K562 (cell line): ENCODE measurements around the gene GXYLT2. TPM values are rescaled to one million over a fixed set of nuclear protein-coding genes. Genes with fewer than 3 reads are reported as not detected.

Source experiments
- ATF6 ChIP-seq: sonication (generic); formaldehyde crosslinking; IDR thresholded peaks from 2 replicates; pipeline ENCODE4 v1.4.0; 2020; ENCODE audit warnings: mild to moderate bottlenecking, missing genetic modification reagents
- BCOR ChIP-seq: fragments of 450-650 bp; IDR thresholded peaks from 2 replicates; pipeline ENCODE4 v1.6.1; 2016
- CAMTA2 ChIP-seq: fragments of 250-450 bp; sonication (Bioruptor Pico); conservative IDR thresholded peaks from 2 replicates; pipeline ENCODE4 v1.5.1; 2022
- CEBPG ChIP-seq, 3 experiments: fragments of 200-800 bp in 1 of 3; sonication (Bioruptor generic) in 1 of 3; sonication (generic) in 1 of 3; formaldehyde crosslinking in 1 of 3; IDR thresholded peaks in 2 of 3; conservative IDR thresholded peaks in 1 of 3; 2 replicates each; pipeline versions ENCODE4 v1.6.1 to v1.8.0; 2016 to 2022; ENCODE audit warnings: missing compliant biosample characterization in 2 of 3, missing genetic modification characterization in 2 of 3, mild to moderate bottlenecking in 1 of 3, missing genetic modification reagents in 1 of 3
- CTBP1 ChIP-seq: fragments of 450-650 bp; IDR thresholded peaks from 2 replicates; pipeline ENCODE4 v1.6.1; 2016; ENCODE audit warnings: borderline replicate concordance
- EP400 ChIP-seq: fragments of 450-650 bp; IDR thresholded peaks from 2 replicates; pipeline ENCODE4 v1.6.1; 2017; ENCODE audit warnings: antibody characterized with exemption, mild to moderate bottlenecking, moderate library complexity
- ETV5 ChIP-seq: sonication (generic); formaldehyde crosslinking; IDR thresholded peaks from 2 replicates; pipeline ENCODE4 v1.4.0; 2020; ENCODE audit warnings: low read depth, mild to moderate bottlenecking, missing genetic modification reagents
- HDAC6 ChIP-seq: IDR thresholded peaks from 2 replicates; pipeline ENCODE4 v1.6.1; 2012; ENCODE audit warnings: low read depth, mild to moderate bottlenecking, control low read depth, inconsistent platforms, low read length, moderate library complexity
- HNRNPK ChIP-seq: fragments of 200-400 bp; formaldehyde crosslinking; IDR thresholded peaks from one replicate; pipeline ENCODE4 v1.6.1; 2018; ENCODE audit warnings: mild to moderate bottlenecking, low read depth, low read length; ENCODE audit not compliant: poor library complexity, severe bottlenecking
- HOXB6 ChIP-seq: fragments of 250-450 bp; sonication (Bioruptor Pico); IDR thresholded peaks from 2 replicates; pipeline ENCODE4 v1.5.1; 2022; ENCODE audit warnings: mild to moderate bottlenecking, borderline replicate concordance
- KDM5B ChIP-seq: fragments of 200-600 bp; sonication (generic); IDR thresholded peaks from 2 replicates; pipeline ENCODE4 v1.6.1; 2012; ENCODE audit warnings: low read depth, mild to moderate bottlenecking, moderate library complexity, low read length, control low read depth, inconsistent platforms; ENCODE audit not compliant: insufficient replicate concordance
- KLF16 ChIP-seq: IDR thresholded peaks from 2 replicates; pipeline ENCODE4 v1.6.1; 2016; ENCODE audit warnings: antibody characterized with exemption
- MCM3 ChIP-seq: fragments of 450-650 bp; IDR thresholded peaks from 2 replicates; pipeline ENCODE4 v1.6.1; 2016
- NCOA2 ChIP-seq, 2 experiments: fragments of 450-650 bp; IDR thresholded peaks; 2 replicates each; pipeline ENCODE4 v1.6.1; 2018; ENCODE audit warnings: mild to moderate bottlenecking in 2 of 2, moderate library complexity in 1 of 2; ENCODE audit not compliant: partially characterized antibody in 2 of 2
- SMARCE1 ChIP-seq: fragments of 450-650 bp; IDR thresholded peaks from 2 replicates; pipeline ENCODE4 v1.7.1; 2016; ENCODE audit warnings: mild to moderate bottlenecking
- SRSF3 ChIP-seq: fragments of 200-400 bp; formaldehyde crosslinking; IDR thresholded peaks from 2 replicates; pipeline ENCODE4 v1.6.1; 2016; ENCODE audit warnings: mild to moderate bottlenecking, low read length, moderate library complexity; ENCODE audit not compliant: insufficient read depth
- SRSF7 ChIP-seq: fragments of 200-400 bp; formaldehyde crosslinking; optimal IDR thresholded peaks from 2 replicates; pipeline ENCODE3; 2017; ENCODE audit warnings: mild to moderate bottlenecking, low read depth, low read length
- TFAP4 ChIP-seq: sonication (generic); formaldehyde crosslinking; IDR thresholded peaks from 2 replicates; pipeline ENCODE4 v1.8.0; 2022; ENCODE audit warnings: missing genetic modification reagents, mild to moderate bottlenecking, moderate library complexity, borderline replicate concordance
- ZNF263 ChIP-seq: sonication (generic); formaldehyde crosslinking; IDR thresholded peaks from 2 replicates; pipeline ENCODE4 v1.8.0; 2022; ENCODE audit warnings: mild to moderate bottlenecking, missing genetic modification reagents, borderline replicate concordance
- ZNF3 ChIP-seq: fragments of 250-450 bp; sonication (Bioruptor Pico); IDR thresholded peaks from 2 replicates; pipeline ENCODE4 v1.5.0; 2021; ENCODE audit warnings: mild to moderate bottlenecking, moderate library complexity
- ZNF354B ChIP-seq: fragments of 250-450 bp; sonication (Bioruptor Pico); IDR thresholded peaks from 2 replicates; pipeline ENCODE4 v1.4.0; 2020
- ZNF644 ChIP-seq: fragments of 200-800 bp; sonication (Bioruptor generic); IDR thresholded peaks from 2 replicates; pipeline ENCODE4 v1.6.1; 2016; ENCODE audit warnings: low read depth, missing genetic modification characterization, missing compliant biosample characterization
- ZNF76 ChIP-seq: fragments of 250-450 bp; sonication (Bioruptor Pico); IDR thresholded peaks from 2 replicates; pipeline ENCODE4 v1.4.0; 2020; ENCODE audit warnings: mild to moderate bottlenecking, moderate library complexity, borderline replicate concordance
- polyA plus RNA-seq, 8 experiments: library from polyadenylated mRNA; depleted of rRNA in 4 of 8; stranded (reverse) in 5 of 8; unstranded in 3 of 8; fragments of >200 nt; fragmentation: Nextera tagmentation in 2 of 8; fragmentation: Illumina TruSeq in 1 of 8; extraction: Ambion mirVana in 2 of 8; extraction: Trizol in 1 of 8; gene quantifications; 2 replicates each; pipeline versions ENCODE4 v1.2.1 to v1.2.3, GENCODE V29; 2011 to 2014; ENCODE audit warnings: inconsistent platforms in 1 of 8, missing spikeins in 1 of 8
- total RNA-seq, 7 experiments: library from RNA; depleted of rRNA in 6 of 7; stranded (reverse); fragments of >200 nt in 6 of 7; fragmentation: Illumina TruSeq in 2 of 7; extraction: Trizol in 2 of 7; gene quantifications; 2 replicates each; pipeline versions ENCODE4 v1.2.1 to v1.2.3, GENCODE V29; 2011 to 2021; ENCODE audit warnings: low replicate concordance in 1 of 7
- TF ChIP-seq, protein P1 (sequence below): sonication (generic); formaldehyde crosslinking; IDR thresholded peaks from 2 replicates; pipeline ENCODE4 v1.8.1; 2023; ENCODE audit warnings: mild to moderate bottlenecking, missing genetic modification reagents

GXYLT2 gene
- total and polyA plus RNA-seq, 9 of the 15 experiments (the other 6 are each of a cell fraction or from before 2014, with no cell fraction given) = 0.71 to 6.0 (median 3.3) TPM

GRCh38 chr3:72996473-72997333, 108.9 kb downstream of the GXYLT2 start, which contains the start of gene PPP4R2 (continued):
- TF ChIP-seq CTBP1 = 0 out of 2 replicates have a peak, but pooled peaks have one; percentile 36
- TF ChIP-seq KLF16 = no peak
- TF ChIP-seq SMARCE1 = no peak
- TF ChIP-seq TFAP4 (CRISPR knock-in tag) = 0 out of 2 replicates have a peak, but pooled peaks have one; percentile 32
- TF ChIP-seq SRSF7 = no peak
- no peak for TF ChIP-seq ZNF644 (tag)
- TF ChIP-seq, protein P1, sequence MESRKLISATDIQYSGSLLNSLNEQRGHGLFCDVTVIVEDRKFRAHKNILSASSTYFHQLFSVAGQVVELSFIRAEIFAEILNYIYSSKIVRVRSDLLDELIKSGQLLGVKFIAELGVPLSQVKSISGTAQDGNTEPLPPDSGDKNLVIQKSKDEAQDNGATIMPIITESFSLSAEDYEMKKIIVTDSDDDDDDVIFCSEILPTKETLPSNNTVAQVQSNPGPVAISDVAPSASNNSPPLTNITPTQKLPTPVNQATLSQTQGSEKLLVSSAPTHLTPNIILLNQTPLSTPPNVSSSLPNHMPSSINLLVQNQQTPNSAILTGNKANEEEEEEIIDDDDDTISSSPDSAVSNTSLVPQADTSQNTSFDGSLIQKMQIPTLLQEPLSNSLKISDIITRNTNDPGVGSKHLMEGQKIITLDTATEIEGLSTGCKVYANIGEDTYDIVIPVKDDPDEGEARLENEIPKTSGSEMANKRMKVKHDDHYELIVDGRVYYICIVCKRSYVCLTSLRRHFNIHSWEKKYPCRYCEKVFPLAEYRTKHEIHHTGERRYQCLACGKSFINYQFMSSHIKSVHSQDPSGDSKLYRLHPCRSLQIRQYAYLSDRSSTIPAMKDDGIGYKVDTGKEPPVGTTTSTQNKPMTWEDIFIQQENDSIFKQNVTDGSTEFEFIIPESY (CRISPR knock-in tag) = no peak
- TF ChIP-seq BCOR = no peak
- TF ChIP-seq HNRNPK = no peak
- TF ChIP-seq ZNF354B = no peak
- no peak for TF ChIP-seq ZNF3 (CRISPR knock-in tag)
- no peak for TF ChIP-seq MCM3
- TF ChIP-seq CEBPG (CRISPR knock-in tag; IDR thresholded peaks at IDR 0.05) = no peak
- no peak for TF ChIP-seq CEBPG (tag; conservative IDR thresholded peaks at IDR 0.05 in 1 of 2, IDR thresholded peaks at IDR 0.05 in 1 of 2)
- TF ChIP-seq ETV5 (CRISPR knock-in tag) = no peak
- TF ChIP-seq HOXB6 (CRISPR knock-in tag) = no peak
- no peak for TF ChIP-seq ZNF263 (CRISPR knock-in tag)
- no peak for TF ChIP-seq ATF6
- no peak for TF ChIP-seq NCOA2 (IDR thresholded peaks at IDR 0.05; ENCODE audit: partially characterized antibody in 2 of 2)
- no peak for TF ChIP-seq ZNF76 (CRISPR knock-in tag)
- no peak for TF ChIP-seq SRSF3
- TF ChIP-seq EP400 = peak; percentile 66
- TF ChIP-seq CAMTA2 (CRISPR knock-in tag) = no peak
- TF ChIP-seq HDAC6 = no peak
- peak; percentile 73 for TF ChIP-seq KDM5B
